GM21717 (cell line): ENCODE results near the gene SLC44A2.

Experiments used
- ATAC-seq: cut with Tn5 transposase; IDR thresholded peaks from one replicate; pipeline ENCODE4 v1.9.1; 2021; ENCODE audit warnings: mild to moderate bottlenecking, moderate library complexity; ENCODE audit not compliant: unreplicated experiment

The SLC44A2 gene

GRCh38 chr19:10625003-10625761 lies at the start of gene SLC44A2:
Gene SLC44A2, plus strand, starts transcription at chr19:10625553. Its CDS starts 81 bp downstream, at chr19:10625634.
- no peak for ATAC-seq

GRCh38 chr19:10577951-10578350 lies 47.4 kb upstream of the SLC44A2 start:
- ATAC-seq: no peak

GRCh38 chr19:10580979-10581631 lies 44.2 kb upstream of the SLC44A2 start:
- ATAC-seq: no peak

- ATAC-seq: no peak
Observed at GRCh38 chr19:10582091-10582490, 43.3 kb upstream of the SLC44A2 start.

GRCh38 chr19:10583036-10583776 lies 42.1 kb upstream of the SLC44A2 start:
- no peak for ATAC-seq

- no peak for ATAC-seq
Observed at GRCh38 chr19:10586396-10586795, 39.0 kb upstream of the SLC44A2 start.

GRCh38 chr19:10587022-10587838 lies 38.1 kb upstream of the SLC44A2 start, which contains the start of gene AP1M2:
Gene AP1M2, minus strand, starts transcription at chr19:10587312. Its CDS starts 81 bp downstream, at chr19:10587231.
- no peak for ATAC-seq

GRCh38 chr19:10587839-10588150 lies 37.6 kb upstream of the SLC44A2 start:
- no peak for ATAC-seq

- no peak for ATAC-seq
Observed at GRCh38 chr19:10593148-10593547, 32.2 kb upstream of the SLC44A2 start.

GRCh38 chr19:10593820-10594637 lies 31.3 kb upstream of the SLC44A2 start:
- ATAC-seq: no peak

GRCh38 chr19:10600149-10600548 lies 25.2 kb upstream of the SLC44A2 start:
- ATAC-seq: no peak

- no peak for ATAC-seq
Observed at GRCh38 chr19:10601999-10602329, 23.4 kb upstream of the SLC44A2 start.

GRCh38 chr19:10602330-10603083 lies 22.8 kb upstream of the SLC44A2 start:
- ATAC-seq: no peak

GRCh38 chr19:10603084-10603872 lies 22.1 kb upstream of the SLC44A2 start:
- ATAC-seq: no peak

GRCh38 chr19:10603873-10604459 lies 21.4 kb upstream of the SLC44A2 start:
- no peak for ATAC-seq

GRCh38 chr19:10604460-10604980 lies 20.8 kb upstream of the SLC44A2 start:
- no peak for ATAC-seq

GRCh38 chr19:10611907-10612306 lies 13.4 kb upstream of the SLC44A2 start:
- no peak for ATAC-seq

GRCh38 chr19:10612499-10613119 lies 12.7 kb upstream of the SLC44A2 start:
- ATAC-seq: no peak
